ENCODE measurements around the gene LTF. TPM values are rescaled to one million over a fixed set of nuclear protein-coding genes. Genes with fewer than 3 reads are reported as not detected.

The LTF gene
- total and polyA plus RNA-seq, 2 of the 13 experiments (the other 11 are each of a cell fraction or from before 2014, with no cell fraction given): not detected

GRCh38 chr3:46496746-46497555 lies 32.2 kb upstream of the LTF start (continued):
- TF ChIP-seq ZBTB37 (CRISPR knock-in tag; IDR thresholded peaks at IDR 0.05) (no peak), ZNF780A (CRISPR knock-in tag; IDR thresholded peaks at IDR 0.05) (no peak), ZNF773 (CRISPR knock-in tag; IDR thresholded peaks at IDR 0.05; ENCODE audit: borderline replicate concordance) (no peak)

GRCh38 chr3:46495901-46496456 lies 31.3 kb upstream of the LTF start:
- peaks cover 0 to 1% of the 10 kb centered on the region in 2 experiments; a peak in 2 of 5 replicates for H3K27me3 ChIP-seq (ENCODE audit: control insufficient read depth in 1 of 2, insufficient read depth in 2 of 2, low read length in 2 of 2)
- H2AFZ ChIP-seq (ENCODE audit: low read length): no peak overlapping the region
- no TSS peak for BruUV-seq (replicated peaks)
- no peak for ATAC-seq
- H3K79me2 ChIP-seq (ENCODE audit: insufficient read depth, low read length): no peaks in the 10 kb centered on the region
- WGBS (ENCODE audit: low lambda C conversion rate): 39% methylated on average over 5 of the region's 5 CpGs
- no peaks in the 10 kb centered on the region for H3K36me3 ChIP-seq (replicated peaks in 1 of 2; ENCODE audit: control insufficient read depth in 1 of 2, insufficient read depth in 2 of 2, low read length in 2 of 2)
- H3K4me3 ChIP-seq (replicated peaks in 1 of 3; ENCODE audit: insufficient read depth in 1 of 3, low read depth in 2 of 3, low read length in 3 of 3): no peak overlapping the region
- H3K4me1 ChIP-seq (ENCODE audit: insufficient read depth, low read length): peaks cover 13% of the 10 kb centered on the region
- POLR2A ChIA-PET: no interaction called here
- 0 out of 2 replicates have a peak, but pooled peaks cover 3% of the 10 kb centered on the region for H4K20me1 ChIP-seq (ENCODE audit: insufficient read depth, low read length)
- intact Hi-C loops (cut with micrococcal nuclease; ENCODE audit: unreplicated experiment) (no loop called here), in situ Hi-C loops (cut with HindIII; ENCODE audit: extremely low pct_ligation_motif_present, low pct_unique_long_range_greater_than_20kb) (no loop called here)
- CTCF ChIA-PET (ENCODE audit: low intra/inter-chr PET ratio, low total read pairs): no interaction called here
- no peak overlapping the region for H3K9ac ChIP-seq (ENCODE audit: insufficient read depth, low read depth, low read length)
- DNase-seq (ENCODE audit: low spot score): no peak
- H3K4me2 ChIP-seq (ENCODE audit: low read depth, low read length): no peak overlapping the region
- H3K9me3 ChIP-seq (ENCODE audit: low read length): no peaks in the 10 kb centered on the region
- FAIRE-seq: no peak
- H3K27ac ChIP-seq (ENCODE audit: extremely low read length, insufficient read depth, low read length): no peak overlapping the region
- no peak for TF ChIP-seq ZNF468 (CRISPR knock-in tag; IDR thresholded peaks at IDR 0.05)
- TF ChIP-seq ZNF569 (CRISPR knock-in tag; IDR thresholded peaks at IDR 0.05; ENCODE audit: borderline replicate concordance): no peak
- TF ChIP-seq GABPB1 (CRISPR knock-in tag; IDR thresholded peaks at IDR 0.05): no peak
- no peak for TF ChIP-seq CREM (IDR thresholded peaks at IDR 0.05)
- no peak for TF ChIP-seq CREM (CRISPR knock-in tag; IDR thresholded peaks at IDR 0.05)
- no peak for TF ChIP-seq AGO1 (IDR thresholded peaks at IDR 0.05; ENCODE audit: low read depth, low read length, poor library complexity, severe bottlenecking)
- TF ChIP-seq ZNF235 (CRISPR knock-in tag; IDR thresholded peaks at IDR 0.05; ENCODE audit: borderline replicate concordance): no peak
- TF ChIP-seq FOSL1 (CRISPR knock-in tag; IDR thresholded peaks at IDR 0.05; ENCODE audit: borderline replicate concordance): no peak
- TF ChIP-seq CREB1 (IDR thresholded peaks at IDR 0.05): no peak
- no peak for TF ChIP-seq CREB1 (CRISPR knock-in tag; IDR thresholded peaks at IDR 0.05)
- no peak for TF ChIP-seq DDIT3 (CRISPR knock-in tag; IDR thresholded peaks at IDR 0.05)
- no peak for TF ChIP-seq MED8 (CRISPR knock-in tag; IDR thresholded peaks at IDR 0.05; ENCODE audit: insufficient replicate concordance)
- TF ChIP-seq ZNF607 (CRISPR knock-in tag; IDR thresholded peaks at IDR 0.05; ENCODE audit: borderline replicate concordance): no peak
- TF ChIP-seq ZHX1 (CRISPR knock-in tag; IDR thresholded peaks at IDR 0.05; ENCODE audit: low read depth): no peak
- TF ChIP-seq TEF (CRISPR knock-in tag; IDR thresholded peaks at IDR 0.05): no peak

All from HepG2 (cell line).